Measurements from ENCODE around the gene KIRREL3.

DNA sequence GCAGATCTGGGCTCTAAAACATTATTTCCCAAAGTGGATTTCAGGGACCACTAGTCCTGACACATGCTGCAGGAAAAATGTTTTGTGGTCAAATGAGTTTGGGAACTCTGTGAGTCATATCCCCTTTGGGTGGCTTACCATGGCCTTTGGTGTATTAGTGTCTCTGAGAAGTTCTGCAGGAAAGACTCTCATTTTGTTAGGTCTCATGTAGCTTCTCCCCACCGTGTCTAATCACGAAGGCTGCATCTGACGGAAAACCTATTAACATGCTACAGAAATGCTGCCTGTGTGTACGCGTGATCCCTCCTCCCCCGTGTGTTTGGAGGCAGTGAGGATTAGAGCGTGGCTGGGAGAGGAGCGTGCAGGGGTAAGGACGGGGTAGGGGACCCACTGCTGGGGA, 453.4 kb downstream of the KIRREL3 start:
- TF ChIP-seq CTCF (IDR thresholded peaks at IDR 0.05; ENCODE audit: low read depth, low read length) (no peak), EZH2phosphoT487 (IDR thresholded peaks at IDR 0.05; ENCODE audit: low read depth) (no peak)
